ENCODE data around the gene RGPD8. TPM values are rescaled to one million over a fixed set of nuclear protein-coding genes. Genes with fewer than 3 reads are reported as not detected.

RGPD8 gene
- total and polyA plus RNA-seq, 10 of the 15 experiments (the other 5 are each of a cell fraction or from before 2014, with no cell fraction given), result 0.24 to 9.6 (median 4.2) TPM

DNA sequence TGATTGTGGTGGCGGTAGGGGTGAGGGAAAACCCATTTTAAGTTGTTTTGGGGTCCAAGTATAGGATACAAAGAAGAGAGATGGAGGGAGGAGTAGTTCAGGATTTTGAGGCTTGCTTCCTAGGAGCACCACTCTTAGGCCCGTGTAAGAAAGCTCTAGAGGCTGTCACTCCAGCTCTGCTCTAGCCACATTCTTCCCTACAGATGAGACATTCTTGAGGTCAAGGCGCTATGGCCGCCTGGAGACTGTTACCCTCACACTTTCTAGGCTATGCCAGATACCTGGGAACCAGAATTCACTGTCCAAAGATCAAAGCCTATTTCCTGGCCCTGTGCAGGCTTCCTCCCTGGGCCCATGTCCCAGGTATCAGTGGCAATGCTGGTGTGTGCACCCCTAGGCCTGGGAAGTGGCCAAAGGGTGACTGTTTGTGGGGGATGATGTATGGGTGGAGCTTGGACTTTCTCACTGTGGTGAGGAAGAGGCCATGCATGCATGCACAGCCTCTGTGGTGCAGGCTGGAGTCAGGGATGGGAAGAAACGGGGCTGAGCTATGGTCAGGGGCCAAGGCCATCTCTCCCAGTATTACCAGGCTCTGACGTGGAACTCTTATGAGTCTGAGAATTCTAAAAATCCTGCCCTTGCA, 41.5 kb upstream of the RGPD8 start (continued):
- TF ChIP-seq NFIC (IDR thresholded peaks at IDR 0.05; ENCODE audit: low read depth, low read length) (no peak), SP1 (IDR thresholded peaks at IDR 0.05; ENCODE audit: low read depth, low read length) (no peak), CHD4 (IDR thresholded peaks at IDR 0.05) (no peak), ZSCAN29 (IDR thresholded peaks at IDR 0.05) (no peak), BHLHE40 (IDR thresholded peaks at IDR 0.05; ENCODE audit: borderline replicate concordance in 1 of 2, low read depth in 2 of 2, low read length in 1 of 2) (no peak), IRF5 (IDR thresholded peaks at IDR 0.05; ENCODE audit: borderline replicate concordance) (no peak)
- TF ChIP-seq, protein P1, sequence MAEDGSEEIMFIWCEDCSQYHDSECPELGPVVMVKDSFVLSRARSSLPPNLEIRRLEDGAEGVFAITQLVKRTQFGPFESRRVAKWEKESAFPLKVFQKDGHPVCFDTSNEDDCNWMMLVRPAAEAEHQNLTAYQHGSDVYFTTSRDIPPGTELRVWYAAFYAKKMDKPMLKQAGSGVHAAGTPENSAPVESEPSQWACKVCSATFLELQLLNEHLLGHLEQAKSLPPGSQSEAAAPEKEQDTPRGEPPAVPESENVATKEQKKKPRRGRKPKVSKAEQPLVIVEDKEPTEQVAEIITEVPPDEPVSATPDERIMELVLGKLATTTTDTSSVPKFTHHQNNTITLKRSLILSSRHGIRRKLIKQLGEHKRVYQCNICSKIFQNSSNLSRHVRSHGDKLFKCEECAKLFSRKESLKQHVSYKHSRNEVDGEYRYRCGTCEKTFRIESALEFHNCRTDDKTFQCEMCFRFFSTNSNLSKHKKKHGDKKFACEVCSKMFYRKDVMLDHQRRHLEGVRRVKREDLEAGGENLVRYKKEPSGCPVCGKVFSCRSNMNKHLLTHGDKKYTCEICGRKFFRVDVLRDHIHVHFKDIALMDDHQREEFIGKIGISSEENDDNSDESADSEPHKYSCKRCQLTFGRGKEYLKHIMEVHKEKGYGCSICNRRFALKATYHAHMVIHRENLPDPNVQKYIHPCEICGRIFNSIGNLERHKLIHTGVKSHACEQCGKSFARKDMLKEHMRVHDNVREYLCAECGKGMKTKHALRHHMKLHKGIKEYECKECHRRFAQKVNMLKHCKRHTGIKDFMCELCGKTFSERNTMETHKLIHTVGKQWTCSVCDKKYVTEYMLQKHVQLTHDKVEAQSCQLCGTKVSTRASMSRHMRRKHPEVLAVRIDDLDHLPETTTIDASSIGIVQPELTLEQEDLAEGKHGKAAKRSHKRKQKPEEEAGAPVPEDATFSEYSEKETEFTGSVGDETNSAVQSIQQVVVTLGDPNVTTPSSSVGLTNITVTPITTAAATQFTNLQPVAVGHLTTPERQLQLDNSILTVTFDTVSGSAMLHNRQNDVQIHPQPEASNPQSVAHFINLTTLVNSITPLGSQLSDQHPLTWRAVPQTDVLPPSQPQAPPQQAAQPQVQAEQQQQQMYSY (CRISPR knock-in tag; IDR thresholded peaks at IDR 0.05), result no peak
- TF ChIP-seq, protein P2, sequence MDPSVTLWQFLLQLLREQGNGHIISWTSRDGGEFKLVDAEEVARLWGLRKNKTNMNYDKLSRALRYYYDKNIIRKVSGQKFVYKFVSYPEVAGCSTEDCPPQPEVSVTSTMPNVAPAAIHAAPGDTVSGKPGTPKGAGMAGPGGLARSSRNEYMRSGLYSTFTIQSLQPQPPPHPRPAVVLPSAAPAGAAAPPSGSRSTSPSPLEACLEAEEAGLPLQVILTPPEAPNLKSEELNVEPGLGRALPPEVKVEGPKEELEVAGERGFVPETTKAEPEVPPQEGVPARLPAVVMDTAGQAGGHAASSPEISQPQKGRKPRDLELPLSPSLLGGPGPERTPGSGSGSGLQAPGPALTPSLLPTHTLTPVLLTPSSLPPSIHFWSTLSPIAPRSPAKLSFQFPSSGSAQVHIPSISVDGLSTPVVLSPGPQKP (IDR thresholded peaks at IDR 0.05; ENCODE audit: low read depth, low read length), result no peak

Measured in GM12878 (cell line).